Measurements from ENCODE around the gene CD93.

Gene CD93

DNA sequence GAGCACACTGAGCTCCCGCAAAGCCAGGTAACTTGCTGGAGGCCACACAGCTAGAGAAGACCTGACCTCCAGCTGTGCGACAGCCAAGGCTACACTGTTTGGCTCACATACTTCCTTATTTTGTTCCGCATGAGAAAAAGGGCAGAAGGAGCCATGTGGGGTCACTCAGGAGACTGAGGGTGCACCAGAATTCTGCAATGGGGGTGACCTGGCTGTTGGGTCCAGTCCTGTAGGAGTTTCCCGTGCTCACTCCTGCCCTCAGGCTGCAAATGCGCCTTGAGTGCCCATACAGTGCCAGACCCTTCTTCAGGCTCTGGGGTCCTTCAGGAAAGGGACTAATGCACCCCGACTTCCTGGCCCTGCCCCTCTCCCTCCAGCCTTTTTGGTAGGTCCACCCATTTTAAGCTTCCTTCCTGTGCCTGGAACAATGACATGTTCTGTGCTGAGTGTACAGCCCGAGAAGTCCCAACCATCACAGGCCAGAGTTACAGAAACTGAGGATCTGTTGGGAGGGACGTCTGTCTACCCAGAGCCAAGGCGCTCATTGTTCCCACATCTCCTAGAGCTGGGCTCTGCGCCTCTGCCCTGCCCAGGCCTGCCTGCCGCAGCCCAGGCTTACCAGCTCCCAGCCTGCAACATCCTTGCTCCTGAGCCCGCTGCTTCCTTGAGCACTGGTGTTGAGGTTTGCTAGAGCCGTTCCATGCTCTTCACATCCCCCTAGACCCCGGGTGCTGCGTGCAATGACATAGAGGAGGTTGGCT, 33.5 kb upstream of the CD93 start:
- DNase-seq, result no peak

DNA sequence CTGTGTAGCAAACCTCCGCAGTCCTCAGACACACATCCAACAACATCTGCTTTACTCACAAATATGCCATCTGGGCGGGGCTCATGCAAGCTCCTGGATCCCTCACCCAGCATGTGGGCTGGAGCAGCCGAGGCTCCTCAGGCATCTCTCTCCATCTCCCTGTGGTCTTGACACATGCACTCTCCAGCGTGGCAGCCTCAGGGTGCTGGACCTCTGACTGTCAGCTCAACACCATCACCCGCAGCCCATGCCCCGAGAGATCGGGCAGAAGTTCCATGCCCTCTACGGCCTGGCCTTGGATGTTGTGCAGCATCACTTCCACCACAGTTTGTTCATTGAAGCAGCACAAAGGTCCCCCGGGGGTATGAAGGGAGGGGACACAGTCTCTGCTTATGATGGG, 32.6 kb upstream of the CD93 start:
- DNase-seq, result no peak

DNA sequence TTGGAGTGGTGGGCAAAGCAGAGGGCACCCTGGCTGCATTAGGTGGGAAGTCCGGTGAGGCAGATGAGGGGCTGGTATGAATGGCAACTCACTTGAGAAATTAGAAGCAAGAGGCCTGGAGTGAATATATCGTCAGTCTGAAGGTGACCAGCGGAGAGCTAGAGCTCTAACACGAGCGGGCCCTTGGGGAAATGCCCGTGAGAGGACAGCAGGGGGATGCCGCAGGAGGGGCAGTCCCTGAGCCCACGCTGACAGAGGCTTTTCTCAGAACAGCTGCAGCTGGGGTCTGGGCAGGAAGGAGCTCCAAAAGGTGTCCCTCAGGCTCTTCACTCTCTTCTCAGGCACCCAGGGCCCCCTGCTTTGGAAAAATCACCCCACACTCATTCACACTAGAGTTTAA, 32.0 kb upstream of the CD93 start:
- DNase-seq, result no peak

DNA sequence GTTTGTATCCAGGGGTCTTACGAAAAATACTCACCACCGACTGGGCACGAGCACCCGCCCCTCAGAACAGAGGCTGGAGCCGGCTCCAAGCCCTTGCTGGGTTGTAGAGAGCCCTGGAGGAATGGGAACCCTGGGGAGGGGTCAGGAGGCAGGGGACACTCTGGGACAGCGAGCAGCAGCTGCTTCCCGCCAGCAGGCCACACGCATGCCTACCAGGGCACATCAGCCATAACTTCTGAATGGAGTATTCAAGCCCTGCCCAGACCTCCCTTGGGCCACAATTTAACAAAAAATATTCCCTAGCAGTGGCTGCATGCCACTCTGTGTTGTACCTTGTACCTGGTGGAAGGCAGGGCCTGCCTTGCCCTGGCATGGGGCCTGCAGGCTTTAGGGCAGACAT, 31.6 kb upstream of the CD93 start:
- no peak for DNase-seq

DNA sequence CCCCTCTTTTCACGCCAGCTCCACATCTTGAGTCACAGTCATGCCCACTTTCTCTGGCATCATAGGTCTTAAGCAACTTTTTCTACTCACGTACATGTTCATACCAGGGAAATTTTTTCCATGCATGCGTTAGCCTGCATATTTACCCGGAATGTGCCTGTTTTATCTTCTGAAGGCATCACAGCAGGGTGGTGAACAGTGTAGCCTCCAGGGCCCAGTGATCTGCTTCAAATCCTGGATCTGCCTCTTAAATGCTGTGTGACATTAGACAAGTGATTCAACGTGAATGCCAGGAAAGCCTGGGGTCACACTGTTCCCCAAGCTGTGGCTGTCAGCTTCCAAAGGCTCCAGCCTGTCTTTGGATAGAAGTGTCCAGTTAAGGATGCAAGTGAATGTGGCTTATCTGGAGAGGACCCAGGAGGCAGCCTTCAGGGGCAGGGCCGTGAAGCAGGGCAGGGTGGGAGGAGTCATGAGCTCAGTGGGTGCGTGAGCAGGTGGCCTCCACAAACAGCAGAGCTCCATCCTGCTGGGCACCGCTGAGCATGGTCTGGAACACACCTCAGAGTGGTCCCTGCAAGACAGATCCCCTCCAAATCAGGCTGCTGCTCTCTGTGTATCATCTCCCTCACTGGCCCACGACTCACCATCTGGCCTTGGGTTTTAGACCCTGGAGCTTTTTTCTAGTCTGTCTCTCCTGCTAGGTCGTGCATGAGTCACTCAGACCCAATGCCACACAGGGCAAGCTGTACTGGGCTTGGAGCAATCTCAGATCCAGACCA, 30.4 kb upstream of the CD93 start:
- peak; percentile 50 for DNase-seq

DNA sequence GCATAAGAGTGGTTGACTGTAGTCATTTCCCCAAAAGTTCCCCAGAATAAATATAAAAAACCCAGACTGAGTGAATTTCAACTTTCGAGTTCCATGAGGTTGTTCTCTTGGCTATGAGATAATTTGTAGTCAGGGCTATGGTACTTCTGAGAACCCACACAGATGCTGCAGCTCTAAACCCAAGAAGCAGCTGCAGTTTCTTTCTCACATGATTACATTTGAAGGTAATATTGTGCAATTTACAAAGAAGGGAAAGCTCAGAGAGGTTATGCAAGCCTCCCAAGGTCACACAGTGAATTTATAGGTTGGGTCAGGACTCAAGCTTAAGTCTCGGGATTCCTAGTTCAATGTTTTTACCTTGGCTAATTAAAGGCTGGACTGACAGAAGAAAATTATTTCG, 29.7 kb upstream of the CD93 start:
- DNase-seq, result no peak

DNA sequence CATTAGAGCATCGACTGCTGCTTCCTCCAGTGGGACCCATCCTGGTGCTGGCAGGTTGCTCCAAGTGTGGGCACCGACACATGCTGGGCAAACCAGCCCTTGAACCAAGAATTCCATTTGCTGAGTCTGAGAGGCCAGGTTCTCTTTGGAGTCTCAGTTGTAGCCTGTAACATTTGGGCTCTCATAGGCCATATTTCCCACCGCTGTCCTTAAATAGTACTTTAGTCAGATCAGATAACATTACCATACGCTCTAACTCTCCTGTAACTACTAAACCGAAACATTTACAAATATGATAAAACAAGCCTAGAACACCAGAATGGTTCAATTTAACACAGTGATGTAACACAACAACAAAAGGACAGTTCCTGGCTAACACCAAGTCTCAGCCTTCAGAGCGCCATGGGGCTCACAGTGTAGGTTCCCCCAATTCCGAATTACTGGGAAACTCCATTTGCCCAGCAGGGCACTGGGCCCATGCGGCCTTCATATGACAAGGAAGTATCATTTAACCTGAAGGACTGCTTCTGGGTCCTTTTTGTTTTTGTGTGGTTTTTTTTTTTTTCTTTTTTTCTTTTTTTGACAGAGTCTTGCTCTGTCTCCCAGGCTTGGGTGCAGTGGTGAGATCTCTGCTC, 28.4 kb upstream of the CD93 start:
- no peak for DNase-seq

DNA sequence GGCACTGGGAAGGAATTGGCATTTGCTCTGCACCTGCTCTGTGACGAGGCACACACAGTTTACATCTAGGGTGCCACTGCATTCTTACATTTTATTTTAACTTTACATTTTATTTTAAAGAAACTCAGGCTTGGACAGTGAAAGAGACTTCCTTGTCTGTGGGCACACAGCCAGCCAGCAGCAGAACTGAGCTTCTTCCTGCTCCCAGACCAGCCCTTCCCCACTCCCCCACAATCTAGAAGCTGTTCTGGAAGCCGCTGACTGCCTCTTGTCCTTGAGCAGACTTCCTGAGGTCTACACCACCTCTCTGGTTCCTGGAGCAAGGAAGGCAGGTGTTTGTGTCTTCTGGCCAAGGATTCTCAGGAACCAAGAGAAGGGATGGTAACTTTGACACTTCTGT, 27.9 kb upstream of the CD93 start:
- no peak for DNase-seq

DNA sequence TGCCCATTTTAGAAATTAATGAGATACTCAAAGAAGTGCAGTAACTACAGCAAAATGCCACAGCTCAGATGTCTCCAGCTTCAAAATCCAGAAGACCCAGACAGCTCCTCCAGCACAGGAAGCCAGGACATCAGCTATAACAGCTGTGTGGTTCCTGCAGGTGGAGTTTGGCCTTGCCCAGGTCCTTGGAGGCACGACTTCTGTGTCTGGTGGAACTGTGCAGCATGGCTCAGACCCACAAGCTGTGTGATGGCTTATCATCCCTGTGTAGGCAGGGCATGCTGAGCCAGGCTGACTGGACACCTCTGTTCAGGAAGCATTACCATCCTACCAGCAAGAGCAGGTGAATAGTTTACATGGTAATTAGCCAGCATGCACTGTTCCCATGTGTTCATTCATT, 26.5 kb upstream of the CD93 start:
- DNase-seq, result no peak

DNA sequence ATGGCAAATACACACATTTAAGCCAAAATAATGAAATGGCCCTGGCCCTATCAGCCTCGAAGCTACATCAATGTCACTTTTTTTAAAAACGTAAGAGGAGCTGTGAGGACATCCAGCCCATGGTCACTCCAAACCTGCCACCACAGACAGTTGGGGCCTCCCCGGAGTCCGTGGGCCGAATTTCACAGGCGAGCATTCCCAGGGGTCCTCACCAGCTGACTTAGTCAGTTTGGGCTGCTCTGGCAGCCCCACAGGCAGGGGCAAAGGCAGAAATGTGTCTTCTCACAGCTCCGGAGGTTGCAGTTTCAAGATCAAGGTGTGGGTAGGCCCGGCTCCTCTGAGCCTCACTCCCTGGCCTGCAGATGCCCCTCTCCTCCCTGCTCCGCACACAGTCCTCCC, 25.8 kb upstream of the CD93 start:
- no peak for DNase-seq

DNA sequence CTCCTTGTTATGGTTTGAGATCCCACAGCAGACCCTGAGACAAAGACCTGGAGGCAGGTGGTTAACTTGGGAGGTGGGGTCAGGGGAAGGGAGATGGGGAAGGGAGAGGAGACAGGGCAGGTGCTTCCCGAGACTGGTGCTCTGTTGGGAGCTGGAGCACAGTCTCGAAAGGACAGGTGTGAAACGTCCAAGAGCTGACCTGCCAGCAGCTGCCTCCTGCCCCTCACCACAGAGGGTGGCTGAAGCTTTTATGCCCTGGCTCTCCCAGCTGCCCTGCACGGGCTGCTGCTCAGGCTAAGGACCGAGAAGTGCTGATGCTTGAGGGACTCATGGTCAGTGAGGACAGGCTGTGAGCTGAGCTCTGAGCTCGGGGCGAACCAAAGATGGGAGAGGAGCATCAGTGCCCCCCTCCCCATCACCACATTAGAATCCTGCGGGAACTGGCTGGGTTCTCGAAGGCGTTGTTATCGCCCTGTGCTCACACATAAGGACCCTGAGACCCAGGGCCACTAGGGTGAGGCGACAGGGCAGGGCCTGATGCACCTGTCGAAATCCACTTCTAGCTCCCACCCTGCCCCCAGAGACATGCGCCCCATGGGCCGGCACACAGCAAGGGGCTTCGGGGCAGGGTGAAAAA, 25.3 kb upstream of the CD93 start:
- DNase-seq, result no peak

DNA sequence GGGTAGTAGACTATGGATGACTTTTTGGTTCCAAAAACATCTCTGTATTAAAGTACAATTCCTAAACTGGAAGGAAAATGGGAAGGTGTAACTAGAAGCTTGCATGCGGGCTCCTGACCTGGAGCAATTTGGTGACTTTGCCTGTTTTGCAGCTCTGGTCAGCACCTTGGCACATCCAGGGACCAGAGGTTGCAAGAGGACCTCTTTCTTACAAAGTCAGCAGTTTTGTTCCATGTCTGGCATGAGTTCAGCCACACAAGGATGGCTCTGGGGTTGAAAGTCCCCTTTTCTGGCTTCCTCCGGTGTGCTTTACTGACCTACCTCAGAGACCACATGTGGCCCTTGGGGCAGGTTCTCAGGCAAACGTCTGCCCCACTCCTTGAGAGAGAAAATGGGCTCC, 22.7 kb upstream of the CD93 start:
- no peak for DNase-seq

DNA sequence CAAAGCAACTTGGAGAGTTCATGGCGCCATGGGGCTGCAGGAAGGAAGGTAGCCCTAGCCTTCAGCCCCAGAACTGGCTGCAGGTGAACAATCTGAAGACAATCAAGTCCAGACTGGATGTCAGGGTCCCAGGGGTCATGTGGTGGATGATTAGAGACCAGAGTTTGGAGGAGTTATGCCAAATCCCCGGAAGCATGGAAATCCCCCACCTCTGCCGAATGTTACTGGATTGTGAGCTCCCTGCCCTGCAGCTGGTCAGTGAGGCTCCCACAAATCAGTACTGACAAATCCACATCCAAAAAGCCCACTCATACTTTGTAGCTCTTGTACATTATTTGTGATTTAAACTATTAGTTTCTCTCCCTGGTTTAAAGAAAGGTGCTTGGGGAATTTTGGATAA, 21.3 kb upstream of the CD93 start:
- DNase-seq, result no peak

DNA sequence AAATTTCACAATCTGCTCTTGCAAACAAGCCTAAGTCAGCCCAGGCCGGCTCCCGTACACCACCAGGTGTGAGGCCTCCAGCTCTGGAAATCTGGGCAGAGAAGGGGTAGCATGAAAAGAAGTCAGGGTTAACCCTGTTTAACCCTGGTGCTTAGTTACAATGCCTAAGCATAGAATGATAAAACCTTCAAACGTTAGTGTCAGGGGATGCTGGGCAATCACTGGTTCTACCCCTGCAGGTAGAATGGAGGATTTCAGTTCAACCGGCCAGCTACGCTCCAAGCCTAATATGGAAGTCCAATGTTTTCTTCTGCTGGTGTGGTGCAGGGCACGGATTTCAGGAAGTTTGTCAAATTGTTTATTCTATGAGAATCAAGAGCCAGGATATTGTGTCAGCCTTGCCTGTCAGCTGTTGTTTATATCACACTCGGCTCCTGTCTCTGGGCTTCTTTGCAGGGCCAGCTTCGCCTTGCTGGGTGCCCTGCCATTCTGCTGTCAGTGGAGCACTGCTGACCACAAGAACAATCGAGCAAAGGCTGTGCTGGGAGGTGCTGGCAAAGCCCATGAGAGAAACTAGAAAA, 20.2 kb upstream of the CD93 start:
- no peak for DNase-seq

DNA sequence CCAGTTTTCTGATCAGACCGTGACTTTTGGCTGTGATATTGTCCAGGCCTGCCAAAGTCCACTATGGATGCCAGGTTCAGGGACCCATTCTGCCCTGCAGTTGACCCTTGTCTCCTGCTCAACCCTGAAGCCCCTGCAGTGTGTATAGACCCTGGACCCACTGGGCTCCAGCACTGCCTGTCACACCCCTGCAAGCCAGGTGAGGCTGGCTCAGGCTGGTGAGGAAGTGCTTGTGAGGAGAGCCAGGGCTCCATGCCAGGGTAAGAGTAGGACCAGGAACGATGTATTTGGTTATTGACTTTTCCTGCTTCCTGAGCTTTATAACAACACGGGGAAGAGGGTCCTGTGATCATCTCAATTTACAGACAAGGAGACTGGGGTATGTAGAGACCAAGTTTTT, 19.1 kb upstream of the CD93 start:
- DNase-seq, result no peak

DNA sequence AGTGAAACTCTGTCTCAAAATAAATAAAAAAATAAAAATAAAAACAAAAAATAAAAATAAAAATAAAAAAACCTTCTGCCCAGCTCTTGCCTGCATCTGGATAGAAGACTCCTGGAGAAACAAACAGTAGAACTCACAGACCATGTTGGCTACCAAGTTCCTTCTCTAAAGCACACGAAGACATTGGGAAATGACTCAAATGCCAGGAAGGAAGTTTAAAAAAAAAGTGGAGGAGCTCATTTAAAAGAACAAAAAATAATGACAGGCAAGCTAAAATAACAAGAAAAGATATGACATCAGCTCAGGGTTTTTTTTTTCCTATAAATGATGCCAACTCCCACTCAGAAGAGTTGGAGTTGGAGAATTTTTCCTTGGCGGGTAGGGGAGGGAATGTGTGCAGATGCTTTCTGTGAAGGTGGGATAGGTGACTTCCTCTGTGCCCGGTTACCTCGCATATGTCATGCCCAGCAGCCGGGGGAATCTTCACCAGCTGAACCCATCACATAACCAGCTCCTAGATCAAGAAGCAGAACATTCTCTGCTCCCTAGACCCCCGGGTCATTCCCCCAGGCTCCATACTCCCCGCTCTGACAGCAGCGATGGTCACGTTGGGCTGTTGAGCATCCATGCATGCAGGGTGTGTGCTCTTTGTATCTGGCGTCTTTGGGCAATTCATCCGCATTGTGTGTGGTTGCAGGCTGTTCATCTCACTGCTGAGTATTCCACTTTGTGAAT, 17.3 kb upstream of the CD93 start:
- DNase-seq, result no peak

DNA sequence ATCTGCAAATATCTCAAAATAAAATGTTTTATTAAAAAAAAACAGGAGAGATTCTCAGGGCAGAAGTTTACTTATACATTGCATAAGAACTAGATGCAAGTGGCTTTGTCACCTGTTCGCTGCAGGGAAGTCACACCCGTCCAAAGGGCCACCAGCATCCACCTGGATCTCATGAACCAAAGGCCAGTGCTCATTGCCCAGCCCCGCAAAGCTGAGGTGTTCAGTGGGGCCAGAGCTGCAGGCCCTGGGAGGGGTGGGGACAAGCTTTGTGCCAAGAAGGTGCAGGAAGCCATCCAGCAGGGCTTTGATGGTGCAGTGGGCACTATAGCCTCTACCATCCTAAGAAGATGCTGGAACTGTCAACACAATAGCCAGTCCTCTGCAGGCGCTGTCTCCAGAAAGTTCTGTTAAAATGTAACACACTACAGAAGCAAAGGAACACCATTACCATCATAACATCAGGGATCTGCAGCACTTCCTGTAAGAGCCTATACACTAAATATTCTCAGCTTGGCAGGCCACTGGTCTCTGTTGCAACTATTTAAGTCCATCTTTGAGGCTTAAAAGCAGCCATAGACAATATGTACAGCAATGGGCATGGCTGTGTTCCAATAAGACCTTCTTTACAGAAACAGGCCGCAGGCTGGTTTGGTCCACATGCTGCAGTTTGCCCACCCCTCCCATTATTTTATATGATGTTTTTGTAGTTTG, 15.7 kb upstream of the CD93 start:
- DNase-seq, result no peak

DNA sequence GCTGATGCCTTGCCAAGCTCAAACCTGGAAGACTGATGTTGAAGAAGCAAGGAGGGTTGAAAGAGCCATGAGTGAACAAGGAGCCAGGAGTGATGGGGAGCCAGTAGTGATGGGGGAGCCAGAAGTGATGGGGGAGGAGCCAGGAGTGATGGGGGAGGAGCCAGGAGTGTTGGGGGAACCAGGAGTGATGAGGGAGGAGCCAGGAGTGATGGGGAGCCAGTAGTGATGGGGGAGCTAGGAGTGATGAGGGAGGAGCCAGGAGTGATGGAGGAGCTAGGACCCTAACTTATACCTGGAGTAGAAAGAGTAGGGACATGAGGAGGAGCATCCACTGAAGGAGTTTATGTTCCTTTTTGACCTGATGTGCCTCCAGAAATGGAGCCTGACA, 14.6 kb upstream of the CD93 start:
- DNase-seq, result no peak

DNA sequence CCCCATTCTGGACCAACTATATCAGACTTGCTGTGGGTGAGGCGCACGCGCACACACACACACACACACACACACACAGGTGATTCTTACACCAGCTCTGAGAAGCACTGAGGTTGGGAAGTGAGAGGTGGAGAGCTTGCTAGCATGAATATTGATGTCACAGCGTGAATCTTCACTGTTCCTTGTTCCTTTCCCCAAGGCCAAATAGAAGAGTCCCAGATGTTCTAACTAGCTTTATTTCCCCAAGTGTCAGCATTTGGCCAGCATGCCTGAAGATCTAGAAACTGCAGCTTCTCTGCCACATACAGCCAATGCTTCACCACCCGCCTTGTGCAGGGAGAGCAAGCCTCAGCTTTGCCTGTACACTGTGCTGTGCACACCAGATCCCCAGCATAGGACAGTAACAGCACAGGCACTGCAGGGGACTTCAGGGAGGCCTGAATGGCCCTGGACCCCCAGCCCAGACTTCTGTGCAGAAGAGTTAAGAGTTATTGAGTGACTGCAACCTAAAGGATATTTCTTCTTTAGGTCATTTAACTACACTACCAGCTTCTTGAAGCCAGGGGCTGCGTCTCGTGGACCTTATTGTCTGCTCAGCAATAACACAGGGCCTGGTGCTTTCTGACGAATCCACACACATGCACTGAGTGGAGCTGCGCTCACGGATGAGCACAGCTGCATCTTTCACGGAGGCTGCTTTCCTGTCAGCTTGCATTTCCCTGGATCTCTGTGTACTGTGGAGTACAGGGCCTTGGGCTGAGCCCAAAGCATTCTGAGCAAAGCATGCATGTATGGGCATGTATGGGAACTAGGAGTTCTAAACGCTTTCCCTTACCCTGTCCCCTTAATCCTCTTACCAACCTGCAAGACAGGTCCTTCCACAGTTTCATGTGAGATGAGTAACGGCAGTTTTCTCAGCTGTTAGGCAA, 13.9 kb upstream of the CD93 start:
- no peak for DNase-seq

DNA sequence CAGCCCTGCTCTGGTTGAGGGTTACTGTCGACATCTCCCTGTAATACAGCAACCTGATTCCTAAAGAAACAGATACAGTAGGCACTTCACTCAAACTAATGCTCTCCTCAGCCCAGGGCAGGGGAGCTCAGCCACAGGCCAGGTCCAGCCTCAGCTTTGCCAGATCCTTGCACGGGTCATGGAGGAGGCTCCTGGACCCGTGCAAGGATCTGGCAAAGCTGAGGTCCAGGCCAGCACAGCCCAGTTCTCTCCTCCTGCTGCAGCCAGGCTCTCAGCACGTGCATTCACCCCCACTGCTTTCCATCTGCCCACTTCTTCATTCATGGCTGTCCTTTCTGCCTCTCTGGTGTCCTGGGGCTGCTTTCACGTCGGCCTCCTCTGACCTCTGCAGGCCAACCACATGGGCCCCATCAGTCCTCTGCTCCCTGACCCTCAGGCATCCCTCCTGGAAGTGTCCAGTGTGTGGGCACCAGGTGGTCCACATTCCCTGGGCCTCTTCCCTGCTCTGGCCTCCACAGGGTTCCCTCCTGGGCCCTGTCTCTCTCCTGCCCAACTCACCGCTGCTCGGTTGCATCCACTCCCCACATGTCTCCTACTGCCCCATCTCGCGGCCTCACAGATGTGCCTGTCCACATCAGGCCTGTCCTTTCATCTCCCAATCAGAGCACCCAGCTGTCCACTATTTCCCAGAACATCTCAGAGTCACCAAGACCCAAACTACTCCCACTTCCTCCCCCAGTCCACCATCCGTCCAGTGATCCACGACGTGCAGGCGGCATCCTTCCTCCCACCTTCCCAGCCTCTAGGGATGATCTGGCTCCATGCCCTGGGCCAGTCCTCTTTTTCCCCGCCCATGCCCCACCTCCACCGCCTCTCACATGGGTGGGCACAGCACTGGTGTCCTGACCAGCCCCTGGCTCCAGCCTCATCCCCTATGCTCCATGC, 11.8 kb upstream of the CD93 start:
- no peak for DNase-seq

Data from EL (cell line).